Sigmoid colon (tissue), 4 donors: ENCODE data around the gene APOL2.

ENCODE experiments used
- POLR2A ChIP-seq, 2 donors: fragments of 450-650 bp; IDR thresholded peaks; one replicate each; pipeline ENCODE4 v1.6.1; 2016; ENCODE audit warnings: antibody characterized with exemption in 2 of 2, mild to moderate bottlenecking in 2 of 2, moderate library complexity in 2 of 2
- POLR2AphosphoS5 ChIP-seq, 4 donors: sonication (generic); formaldehyde crosslinking; IDR thresholded peaks; one replicate each; pipeline ENCODE4 v1.6.1; 2017; ENCODE audit warnings: antibody characterized with exemption in 4 of 4
- TF ChIP-seq, protein P1 (sequence below), 4 experiments: fragments of 450-650 bp in 3 of 4; fragments of 200-600 bp in 1 of 4; IDR thresholded peaks; one replicate each; pipeline ENCODE4 v1.5.1; 2016 to 2019; ENCODE audit warnings: antibody characterized with exemption in 4 of 4, mild to moderate bottlenecking in 3 of 4, moderate library complexity in 2 of 4

DNA sequence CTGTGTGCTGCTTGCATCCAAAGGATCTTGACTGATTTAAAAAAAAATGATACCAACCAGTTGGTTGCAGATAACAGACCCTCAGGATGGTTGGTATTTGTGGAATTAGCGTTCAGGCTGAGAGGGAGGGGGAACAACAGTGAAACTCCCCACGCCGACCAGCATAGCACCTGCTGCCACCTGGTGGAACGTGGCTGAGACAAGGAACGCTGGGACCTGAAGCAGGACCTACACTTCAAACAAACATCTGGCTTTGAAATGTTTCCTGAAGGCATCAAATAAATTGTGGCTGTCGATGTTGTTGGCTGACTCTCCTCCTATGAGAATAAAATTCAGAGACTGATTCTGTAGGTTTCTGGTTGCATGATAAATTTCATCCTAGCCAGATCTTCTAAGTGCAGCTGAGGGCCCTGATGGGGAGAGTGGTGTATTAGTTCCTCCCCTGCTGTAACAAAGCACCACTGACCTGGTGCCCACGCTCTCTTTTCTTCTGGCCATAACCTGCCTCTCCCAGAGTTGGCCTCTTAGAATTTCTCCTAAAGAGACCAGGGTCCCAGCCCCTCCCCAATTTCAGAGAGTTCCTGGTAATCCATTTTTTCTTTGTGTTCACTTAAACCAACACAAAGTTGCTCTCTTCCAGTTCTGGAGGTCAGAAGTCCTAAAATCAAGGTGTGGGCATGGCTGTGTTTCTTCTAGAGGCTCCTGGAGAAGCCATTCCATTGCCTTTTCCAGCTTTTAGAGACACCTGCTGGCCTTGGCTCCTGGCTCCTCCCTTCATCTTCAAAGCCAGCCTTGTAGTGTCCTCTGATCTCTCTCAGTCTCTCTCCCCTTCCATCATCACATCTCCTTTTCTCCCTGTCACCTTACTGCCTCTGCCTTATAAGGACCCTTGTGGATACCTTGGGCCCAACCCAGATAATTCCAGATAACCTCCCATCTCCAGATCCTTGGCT is 17.3 kb downstream of the APOL2 start:
- TF ChIP-seq, protein P1, sequence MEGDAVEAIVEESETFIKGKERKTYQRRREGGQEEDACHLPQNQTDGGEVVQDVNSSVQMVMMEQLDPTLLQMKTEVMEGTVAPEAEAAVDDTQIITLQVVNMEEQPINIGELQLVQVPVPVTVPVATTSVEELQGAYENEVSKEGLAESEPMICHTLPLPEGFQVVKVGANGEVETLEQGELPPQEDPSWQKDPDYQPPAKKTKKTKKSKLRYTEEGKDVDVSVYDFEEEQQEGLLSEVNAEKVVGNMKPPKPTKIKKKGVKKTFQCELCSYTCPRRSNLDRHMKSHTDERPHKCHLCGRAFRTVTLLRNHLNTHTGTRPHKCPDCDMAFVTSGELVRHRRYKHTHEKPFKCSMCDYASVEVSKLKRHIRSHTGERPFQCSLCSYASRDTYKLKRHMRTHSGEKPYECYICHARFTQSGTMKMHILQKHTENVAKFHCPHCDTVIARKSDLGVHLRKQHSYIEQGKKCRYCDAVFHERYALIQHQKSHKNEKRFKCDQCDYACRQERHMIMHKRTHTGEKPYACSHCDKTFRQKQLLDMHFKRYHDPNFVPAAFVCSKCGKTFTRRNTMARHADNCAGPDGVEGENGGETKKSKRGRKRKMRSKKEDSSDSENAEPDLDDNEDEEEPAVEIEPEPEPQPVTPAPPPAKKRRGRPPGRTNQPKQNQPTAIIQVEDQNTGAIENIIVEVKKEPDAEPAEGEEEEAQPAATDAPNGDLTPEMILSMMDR (IDR thresholded peaks at IDR 0.05): peak in 3 of 4 experiments; percentile 21 to 45 (median 35)
- TF ChIP-seq POLR2A (IDR thresholded peaks at IDR 0.05): no peak
- no peak for TF ChIP-seq POLR2AphosphoS5 (IDR thresholded peaks at IDR 0.05)
